PC-3 (cell line): ENCODE measurements around the gene BTBD2. TPM values are rescaled to one million over a fixed set of nuclear protein-coding genes. Genes with fewer than 3 reads are reported as not detected.

ENCODE experiments used
- ATAC-seq: fragments of 200-7000 bp; cut with Tn5 transposase; 2 replicates; pipeline ENCODE4 v1.9.1; 2020; ENCODE audit warnings: mild to moderate bottlenecking, moderate library complexity
- Bru-seq: library from RNA; stranded (reverse); fragments of 400-500 nt; gene quantifications from one replicate; lab custom pipeline; 2021; lab: Mats Ljungman, UMichigan
- BruChase-seq, 2 experiments: library from RNA; stranded (reverse); fragments of 400-500 nt; gene quantifications; one replicate each; lab custom pipeline; 2021; lab: Mats Ljungman, UMichigan
- BruUV-seq: library from RNA; stranded (reverse); fragments of 400-500 nt; replicated peaks from 2 replicates; lab custom pipeline; 2021; lab: Mats Ljungman, UMichigan
- CTCF ChIA-PET: fragments of 300-600 bp; sonication (Branson Sonifier 250); formaldehyde crosslinking; loops from one replicate; lab custom pipeline; 2022; ENCODE audit warnings: antibody characterized with exemption; lab: Charles Lee
- POLR2A ChIA-PET: fragments of 300-600 bp; sonication (Branson Sonifier 250); formaldehyde crosslinking; loops from one replicate; lab custom pipeline; 2022; ENCODE audit warnings: antibody characterized with exemption; ENCODE audit not compliant: unreplicated experiment; lab: Charles Lee
- DNase-seq: peaks from one replicate; pipeline ENCODE4 v3.0.0-alpha.2; 2015
- H2AFZ ChIP-seq: fragments of 300-600 bp; sonication (generic); 2 replicates; pipeline ENCODE4 v1.6.0; 2016; ENCODE audit warnings: antibody characterized with exemption, low read length
- H3F3A ChIP-seq: fragments of 300-600 bp; sonication (generic); one replicate; pipeline ENCODE4 v1.6.0; 2017; ENCODE audit warnings: antibody characterized with exemption, low read length, control low read depth, mild to moderate bottlenecking; ENCODE audit not compliant: unreplicated experiment
- H3K27ac ChIP-seq: fragments of 300-600 bp; sonication (generic); 2 replicates; pipeline ENCODE4 v1.5.1; 2016; ENCODE audit warnings: mild to moderate bottlenecking, low read length
- H3K27me3 ChIP-seq: fragments of 300-600 bp; sonication (generic); 2 replicates; pipeline ENCODE4 v1.6.1; 2016; ENCODE audit warnings: low read length, mixed read lengths
- H3K36me3 ChIP-seq: fragments of 300-600 bp; sonication (generic); 2 replicates; pipeline ENCODE4 v1.6.1; 2016; ENCODE audit warnings: low read depth, mixed run types, low read length, mixed read lengths
- H3K4me1 ChIP-seq: fragments of 300-600 bp; sonication (generic); 2 replicates; pipeline ENCODE4 v1.5.1; 2016; ENCODE audit warnings: low read length; ENCODE audit not compliant: insufficient read depth
- H3K4me2 ChIP-seq: fragments of 300-600 bp; sonication (generic); 2 replicates; pipeline ENCODE4 v1.6.0; 2016; ENCODE audit warnings: low read length
- H3K4me3 ChIP-seq: fragments of 300-600 bp; sonication (generic); 2 replicates; pipeline ENCODE4 v1.5.1; 2016; ENCODE audit warnings: mild to moderate bottlenecking, low read length, mixed read lengths
- H3K79me2 ChIP-seq: fragments of 300-600 bp; sonication (generic); 2 replicates; pipeline ENCODE4 v1.6.1; 2017; ENCODE audit warnings: low read length, mixed read lengths
- H3K9ac ChIP-seq: fragments of 300-600 bp; sonication (generic); 2 replicates; pipeline ENCODE4 v1.6.0; 2016; ENCODE audit warnings: mild to moderate bottlenecking, low read length
- H3K9me2 ChIP-seq: fragments of 300-600 bp; sonication (generic); replicated peaks from 2 replicates; pipeline ENCODE4 v1.6.1; 2016; ENCODE audit warnings: mixed run types, low read length, mixed read lengths
- H3K9me3 ChIP-seq: fragments of 300-600 bp; sonication (generic); 2 replicates; pipeline ENCODE4 v1.6.1; 2016; ENCODE audit warnings: low read length, mixed read lengths
- H4K20me1 ChIP-seq: fragments of 300-600 bp; sonication (generic); 2 replicates; pipeline ENCODE4 v1.6.1; 2016; ENCODE audit warnings: low read length, mixed read lengths
- CTCF ChIP-seq: fragments of 300-600 bp; sonication (generic); conservative IDR thresholded peaks from 2 replicates; pipeline ENCODE4 v1.5.1; 2017; ENCODE audit warnings: antibody characterized with exemption, low read depth, mild to moderate bottlenecking, low read length
- EZH2 ChIP-seq: fragments of 300-600 bp; sonication (generic); IDR thresholded peaks from one replicate; pipeline ENCODE4 v1.6.1; 2017; ENCODE audit warnings: antibody characterized with exemption, mild to moderate bottlenecking, low read length; ENCODE audit not compliant: unreplicated experiment
- EZH2phosphoT487 ChIP-seq: fragments of 300-600 bp; sonication (generic); IDR thresholded peaks from 2 replicates; pipeline ENCODE4 v1.6.1; 2018; ENCODE audit warnings: mild to moderate bottlenecking, antibody characterized with exemption, low read length, borderline replicate concordance
- intact Hi-C: fragments of 100-400 bp; cut with micrococcal nuclease; formaldehyde crosslinking; loops from 2 replicates; pipeline ENCODE4 v1.9.0; 2023
- long read RNA-seq: library from polyadenylated mRNA; unstranded; transcript quantifications from one replicate; pipeline ENCODE4 v2.0.0, GENCODE V29; 2021; ENCODE audit not compliant: unreplicated experiment
- total RNA-seq: library from RNA; depleted of rRNA; stranded (reverse); fragments of >200 nt; gene quantifications from 2 replicates; pipeline ENCODE4 v1.2.3, GENCODE V29; 2014; rRNA removed

The BTBD2 gene
- total RNA-seq: 72.0 and 94.0 TPM in 2 replicates
- Bru-seq, nascent RNA: percentile 54 among the genes with signal in this experiment
- BruChase-seq, experiment 1, labeled RNA remaining after a 6-hour chase: percentile 68 among the genes with signal in this experiment
- BruChase-seq, experiment 2, labeled RNA remaining after a 2-hour chase: percentile 57 among the genes with signal in this experiment
- long read RNA-seq, transcript BTBD2-201 (9 exons, 2,649 nt): major isoform, 76 of 179 reads
- long read RNA-seq, partial matches to known transcripts: 56 of 179 reads
- long read RNA-seq, other reads (novel, unspliced or antisense): 40 of 179 reads

GRCh38 chr19:2015608-2015950, at the start of gene BTBD2:
BTBD2 (minus strand) TSS chr19:2015714; CDS start chr19:2015703, 11 bp downstream.
- H3K79me2 ChIP-seq: peaks cover 35% of the 10 kb centered on the region
- H3K9ac ChIP-seq: peak within 1 kb of the TSS; percentile 75
- no peak within 1 kb of the TSS for H3K27ac ChIP-seq
- H3K36me3 ChIP-seq: no peaks in the 10 kb centered on the region
- ChIA-PET POLR2A (no interaction called here), CTCF (no interaction called here)
- H3K4me3 ChIP-seq: peak within 1 kb of the TSS; percentile 74
- peaks cover 3% of the 10 kb centered on the region; the same call in 1 of the 2 replicates for H3K4me1 ChIP-seq
- peak within 1 kb of the TSS; percentile 45; the same call in 1 of the 2 replicates for H2AFZ ChIP-seq
- ATAC-seq (no peak), DNase-seq (peak; percentile 45)
- TF ChIP-seq CTCF: no peak
- no peak for TF ChIP-seq EZH2
- TF ChIP-seq EZH2phosphoT487: no peak
- H3K4me2 ChIP-seq: peak within 1 kb of the TSS; percentile 83
- H4K20me1 ChIP-seq: no peaks in the 10 kb centered on the region
- no peaks in the 10 kb centered on the region for H3K9me2 ChIP-seq
- no peaks in the 10 kb centered on the region for H3K9me3 ChIP-seq
- no peaks in the 10 kb centered on the region for H3F3A ChIP-seq
- no TSS peak for BruUV-seq
- intact Hi-C loops: no loop called here
- no peaks in the 10 kb centered on the region for H3K27me3 ChIP-seq

- no peak overlapping the region for H3K4me2 ChIP-seq
Measured at GRCh38 chr19:2064788-2065524, 49.4 kb upstream of the BTBD2 start.

More at GRCh38 chr19:2064788-2065524, 49.4 kb upstream of the BTBD2 start:
- intact Hi-C loops: no loop called here
- no peaks in the 10 kb centered on the region for H4K20me1 ChIP-seq
- H3K27ac ChIP-seq: no peak overlapping the region
- H2AFZ ChIP-seq: no peak overlapping the region
- H3K79me2 ChIP-seq: no peaks in the 10 kb centered on the region
- peaks cover 18% of the 10 kb centered on the region for H3K4me1 ChIP-seq
- ChIA-PET POLR2A (no interaction called here), CTCF (no interaction called here)
- H3K9ac ChIP-seq: no peak overlapping the region
- H3F3A ChIP-seq: no peaks in the 10 kb centered on the region
- ATAC-seq (no peak), DNase-seq (no peak)
- no peaks in the 10 kb centered on the region for H3K36me3 ChIP-seq
- BruUV-seq: no TSS peak
- no peak overlapping the region for H3K4me3 ChIP-seq
- no peaks in the 10 kb centered on the region for H3K9me3 ChIP-seq
- no peak for TF ChIP-seq EZH2phosphoT487
- no peak for TF ChIP-seq CTCF
- TF ChIP-seq EZH2: no peak
- no peaks in the 10 kb centered on the region for H3K9me2 ChIP-seq
- no peaks in the 10 kb centered on the region for H3K27me3 ChIP-seq
